GM23338 (cell line): ENCODE measurements around the gene PAX6. TPM values are rescaled to one million over a fixed set of nuclear protein-coding genes. Genes with fewer than 3 reads are reported as not detected.

Source experiments
- ATAC-seq: fragments of 200-7000 bp; cut with Tn5 transposase; 3 replicates; pipeline ENCODE4 v1.9.1; 2020
- DNase-seq: peaks from one replicate; pipeline ENCODE4 v3.0.0-alpha.2; 2015; ENCODE audit warnings: low spot score
- H2AFZ ChIP-seq: fragments of 200-600 bp; sonication (generic); 2 replicates; pipeline ENCODE4 v1.8.0; 2016; ENCODE audit warnings: antibody characterized with exemption, mild to moderate bottlenecking, moderate library complexity
- H3F3A ChIP-seq: fragments of 200-600 bp; sonication (generic); replicated peaks from 2 replicates; pipeline ENCODE4 v1.8.0; 2017; ENCODE audit warnings: antibody characterized with exemption, mixed run types, low read depth
- H3K27ac ChIP-seq: fragments of 200-600 bp; sonication (generic); 2 replicates; pipeline ENCODE4 v1.6.1; 2016; ENCODE audit warnings: low read depth
- H3K27me3 ChIP-seq: fragments of 200-600 bp; sonication (generic); 2 replicates; pipeline ENCODE4 v1.8.0; 2016; ENCODE audit warnings: mild to moderate bottlenecking, mixed run types, moderate library complexity; ENCODE audit not compliant: insufficient read depth
- H3K36me3 ChIP-seq: fragments of 200-600 bp; sonication (generic); 2 replicates; pipeline ENCODE4 v1.8.0; 2016; ENCODE audit warnings: mild to moderate bottlenecking; ENCODE audit not compliant: insufficient read depth
- H3K4me1 ChIP-seq: fragments of 200-600 bp; sonication (generic); 2 replicates; pipeline ENCODE4 v1.8.0; 2016; ENCODE audit warnings: mild to moderate bottlenecking, moderate library complexity; ENCODE audit not compliant: insufficient read depth
- H3K4me2 ChIP-seq: fragments of 200-600 bp; sonication (generic); 2 replicates; pipeline ENCODE4 v1.7.1; 2017; ENCODE audit warnings: mixed run types
- H3K4me3 ChIP-seq: fragments of 200-600 bp; sonication (generic); 2 replicates; pipeline ENCODE4 v1.6.1; 2016; ENCODE audit warnings: mixed run types
- H3K79me2 ChIP-seq: fragments of 200-600 bp; sonication (generic); replicated peaks from 2 replicates; pipeline ENCODE4 v1.8.0; 2017; ENCODE audit warnings: mild to moderate bottlenecking; ENCODE audit not compliant: insufficient read depth
- H3K9me2 ChIP-seq: fragments of 200-600 bp; sonication (generic); 2 replicates; pipeline ENCODE4 v1.8.0; 2017; ENCODE audit not compliant: insufficient read depth
- H4K20me1 ChIP-seq: fragments of 200-600 bp; sonication (generic); replicated peaks from 2 replicates; pipeline ENCODE4 v1.8.0; 2017; ENCODE audit warnings: mild to moderate bottlenecking; ENCODE audit not compliant: insufficient read depth
- H3K27ac Mint-ChIP-seq: 2 replicates; pipeline ENCODE4 v1.8.0; 2020; ENCODE audit warnings: inconsistent platforms, mild to moderate bottlenecking, moderate library complexity, mixed read lengths
- H3K27me3 Mint-ChIP-seq: 3 replicates; pipeline ENCODE4 v1.8.0; 2022; ENCODE audit warnings: low read depth, mild to moderate bottlenecking, moderate library complexity, mixed read lengths, inconsistent platforms; ENCODE audit not compliant: insufficient read depth, poor library complexity
- H3K36me3 Mint-ChIP-seq: 3 replicates; pipeline ENCODE4 v1.8.0; 2021; ENCODE audit warnings: low read depth, mild to moderate bottlenecking, inconsistent platforms, moderate library complexity, mixed read lengths
- H3K4me1 Mint-ChIP-seq: 3 replicates; pipeline ENCODE4 v1.8.0; 2020; ENCODE audit warnings: mild to moderate bottlenecking, inconsistent platforms, mixed read lengths
- H3K4me3 Mint-ChIP-seq: 3 replicates; pipeline ENCODE4 v1.8.0; 2021; ENCODE audit warnings: moderate library complexity, mild to moderate bottlenecking, inconsistent platforms, mixed read lengths
- H3K9me3 Mint-ChIP-seq: 3 replicates; pipeline ENCODE4 v1.8.0; 2020; ENCODE audit warnings: moderate library complexity, mild to moderate bottlenecking, inconsistent platforms, mixed read lengths
- CREB1 ChIP-seq: fragments of 250-450 bp; sonication (Bioruptor Pico); IDR thresholded peaks from 2 replicates; pipeline ENCODE4 v1.5.0; 2020; ENCODE audit warnings: low read depth, mild to moderate bottlenecking, moderate library complexity
- EZH2 ChIP-seq: fragments of 200-600 bp; sonication (generic); IDR thresholded peaks from one replicate; pipeline ENCODE4 v1.8.0; 2017; ENCODE audit warnings: antibody characterized with exemption, mild to moderate bottlenecking, low read depth; ENCODE audit not compliant: unreplicated experiment
- EZH2phosphoT487 ChIP-seq: fragments of 200-600 bp; sonication (generic); IDR thresholded peaks from one replicate; pipeline ENCODE4 v1.8.1; 2018; ENCODE audit warnings: antibody characterized with exemption; ENCODE audit not compliant: unreplicated experiment
- POLR2AphosphoS5 ChIP-seq: IDR thresholded peaks from 2 replicates; pipeline ENCODE4 v1.6.1; 2016; ENCODE audit warnings: antibody characterized with exemption, low read depth
- ZNF331 ChIP-seq: fragments of 250-450 bp; sonication (Bioruptor Pico); IDR thresholded peaks from 2 replicates; pipeline ENCODE4 v1.5.0; 2020; ENCODE audit warnings: low read depth, mild to moderate bottlenecking, moderate library complexity
- polyA plus RNA-seq: library from polyadenylated mRNA; unstranded; fragments of >200 nt; fragmentation: Nextera tagmentation; extraction: Ambion mirVana; gene quantifications from 2 replicates; pipeline ENCODE4 v1.2.1, GENCODE V29; 2016
- total RNA-seq: library from RNA; depleted of rRNA; stranded (reverse); fragments of >200 nt; shearing (Covaris generic); gene quantifications from 2 replicates; pipeline ENCODE4 v1.2.3, GENCODE V29; 2014
- TF ChIP-seq, protein P1 (sequence below), 2 experiments: fragments of 200-600 bp in 1 of 2; sonication (generic) in 1 of 2; conservative IDR thresholded peaks; 2 replicates each; pipeline versions ENCODE4 v1.5.1 to v1.6.1; 2016 to 2017; ENCODE audit warnings: antibody characterized with exemption in 2 of 2, low read depth in 2 of 2, mild to moderate bottlenecking in 2 of 2, moderate library complexity in 1 of 2

The PAX6 gene
- total and polyA plus RNA-seq, 2 experiments from 2014 or later, result 0.17 to 0.45 TPM

- ATAC-seq, result no peak
Measured at GRCh38 chr11:31800398-31801265, 10.5 kb downstream of the PAX6 start.

DNA sequence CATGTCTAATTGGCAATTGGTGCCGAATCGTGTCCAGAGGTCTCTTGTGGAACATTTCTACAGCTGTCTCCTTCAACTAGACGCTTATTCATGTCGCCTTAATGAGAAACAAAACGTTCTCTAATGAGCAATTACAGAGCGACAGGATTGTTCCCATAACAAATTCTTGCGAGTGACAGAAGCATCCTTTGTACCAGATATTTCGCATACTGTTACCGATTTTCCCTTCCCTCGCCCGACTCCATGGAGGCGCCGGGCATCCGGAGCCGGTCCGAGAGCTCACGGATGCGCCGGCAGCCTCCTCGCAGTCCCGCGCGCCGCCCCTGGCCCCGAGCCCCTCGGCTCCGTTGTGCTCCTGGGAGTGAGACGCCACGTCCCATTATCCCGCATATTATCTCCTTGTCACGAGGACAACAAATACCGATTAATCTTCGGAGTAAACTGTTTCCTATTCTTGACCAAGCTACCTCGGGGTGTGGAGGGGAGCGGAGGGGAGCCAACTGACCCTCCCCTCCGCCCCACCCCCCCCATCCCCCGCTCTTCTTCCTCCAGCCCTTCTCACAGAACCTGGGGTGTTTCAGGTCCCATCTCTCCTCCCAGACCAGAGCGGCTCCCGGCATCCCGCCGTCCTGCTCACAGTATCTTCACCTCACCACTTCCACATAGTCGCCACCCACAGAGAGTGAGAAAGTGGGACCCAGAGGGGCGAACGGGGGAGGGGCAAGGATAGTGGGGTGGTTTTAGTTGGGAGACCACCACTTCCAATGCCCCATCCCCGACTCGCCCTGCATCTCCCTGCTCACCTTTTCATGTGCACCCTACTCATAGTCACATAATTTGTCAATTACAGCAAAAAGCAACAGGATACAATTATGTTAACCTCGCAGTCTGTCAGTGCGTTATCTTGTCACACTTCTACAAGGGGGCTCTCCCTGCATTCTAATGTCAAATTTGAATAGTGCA is 11.4 kb downstream of the PAX6 start:
- Mint-ChIP-seq H3K4me1 (peaks cover 56% of the 10 kb centered on the region), H3K27ac (no peak overlapping the region), H3K9me3 (peaks cover 7% of the 10 kb centered on the region; the same call in 2 of the 3 replicates), H3K36me3 (no peaks in the 10 kb centered on the region; the same call in 2 of the 3 replicates), H3K4me3 (peak overlapping the region; percentile 52), H3K27me3 (peaks cover 95% of the 10 kb centered on the region)
- H3F3A ChIP-seq, result peaks cover 44% of the 10 kb centered on the region
- peak overlapping the region; percentile 60 for H3K4me3 ChIP-seq
- no peak overlapping the region for H2AFZ ChIP-seq
- H3K27ac ChIP-seq, result no peak overlapping the region
- no peaks in the 10 kb centered on the region for H3K36me3 ChIP-seq
- no peaks in the 10 kb centered on the region for H3K9me2 ChIP-seq
- ATAC-seq, result 0 out of 3 replicates have a peak, but pooled peaks have one; percentile 2
- peaks cover 19% of the 10 kb centered on the region for H4K20me1 ChIP-seq
- peak; percentile 46 for DNase-seq
- peaks cover 100% of the 10 kb centered on the region for H3K27me3 ChIP-seq
- H3K4me1 ChIP-seq, result peaks cover 56% of the 10 kb centered on the region
- no peaks in the 10 kb centered on the region for H3K79me2 ChIP-seq
- TF ChIP-seq EZH2 (peak; percentile 96), POLR2AphosphoS5 (no peak), ZNF331 (CRISPR knock-in tag) (no peak), CREB1 (CRISPR knock-in tag) (no peak), EZH2phosphoT487 (peak; percentile 85)
- TF ChIP-seq, protein P1, sequence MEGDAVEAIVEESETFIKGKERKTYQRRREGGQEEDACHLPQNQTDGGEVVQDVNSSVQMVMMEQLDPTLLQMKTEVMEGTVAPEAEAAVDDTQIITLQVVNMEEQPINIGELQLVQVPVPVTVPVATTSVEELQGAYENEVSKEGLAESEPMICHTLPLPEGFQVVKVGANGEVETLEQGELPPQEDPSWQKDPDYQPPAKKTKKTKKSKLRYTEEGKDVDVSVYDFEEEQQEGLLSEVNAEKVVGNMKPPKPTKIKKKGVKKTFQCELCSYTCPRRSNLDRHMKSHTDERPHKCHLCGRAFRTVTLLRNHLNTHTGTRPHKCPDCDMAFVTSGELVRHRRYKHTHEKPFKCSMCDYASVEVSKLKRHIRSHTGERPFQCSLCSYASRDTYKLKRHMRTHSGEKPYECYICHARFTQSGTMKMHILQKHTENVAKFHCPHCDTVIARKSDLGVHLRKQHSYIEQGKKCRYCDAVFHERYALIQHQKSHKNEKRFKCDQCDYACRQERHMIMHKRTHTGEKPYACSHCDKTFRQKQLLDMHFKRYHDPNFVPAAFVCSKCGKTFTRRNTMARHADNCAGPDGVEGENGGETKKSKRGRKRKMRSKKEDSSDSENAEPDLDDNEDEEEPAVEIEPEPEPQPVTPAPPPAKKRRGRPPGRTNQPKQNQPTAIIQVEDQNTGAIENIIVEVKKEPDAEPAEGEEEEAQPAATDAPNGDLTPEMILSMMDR (conservative IDR thresholded peaks at IDR 0.05; ENCODE audit: low read depth in 2 of 2), result no peak
- peak overlapping the region; percentile 91 for H3K4me2 ChIP-seq

More at GRCh38 chr11:31800398-31801265, 10.5 kb downstream of the PAX6 start:
- H3K27me3 Mint-ChIP-seq, result peaks cover 99% of the 10 kb centered on the region
- H3K4me3 ChIP-seq, result peak overlapping the region; percentile 60
- H3K36me3 ChIP-seq, result no peaks in the 10 kb centered on the region
- H3K79me2 ChIP-seq, result no peaks in the 10 kb centered on the region
- peaks cover 7% of the 10 kb centered on the region; the same call in 2 of the 3 replicates for H3K9me3 Mint-ChIP-seq
- H3K27ac Mint-ChIP-seq, result no peak overlapping the region
- peak; percentile 25 for DNase-seq
- TF ChIP-seq EZH2 (peak; percentile 66), CREB1 (CRISPR knock-in tag) (no peak)
- no peaks in the 10 kb centered on the region; the same call in 2 of the 3 replicates for H3K36me3 Mint-ChIP-seq
- H3K27ac ChIP-seq, result no peak overlapping the region
- H3F3A ChIP-seq, result peaks cover 47% of the 10 kb centered on the region
- H3K9me2 ChIP-seq, result no peaks in the 10 kb centered on the region
- H3K4me3 Mint-ChIP-seq, result peak overlapping the region; percentile 52
- H3K4me2 ChIP-seq, result peak overlapping the region; percentile 91
- peaks cover 19% of the 10 kb centered on the region for H4K20me1 ChIP-seq
- peaks cover 57% of the 10 kb centered on the region for H3K4me1 Mint-ChIP-seq
- peaks cover 61% of the 10 kb centered on the region for H3K4me1 ChIP-seq
- no peak overlapping the region for H2AFZ ChIP-seq
- peaks cover 100% of the 10 kb centered on the region for H3K27me3 ChIP-seq
